NCI-H446 treated with DMSO at 0.1 percent for 48 hours (cell line): ENCODE data around the gene LYPLA2.
A peak's percentile ranks its signal among the peaks of the same experiment; 100 is the strongest.
"Not testable (repeated sequence)": the region's sequence is repeated elsewhere in the genome, so short reads cannot be mapped to it uniquely, and the experiment has no call there.

Experiments used
- DNase-seq: peaks from one replicate; lab custom pipeline; 2025; lab: John Stamatoyannopoulos, UW

The LYPLA2 gene

GRCh38 chr1:23779826-23780371 lies 11.0 kb upstream of the LYPLA2 start:
- DNase-seq = no peak

- DNase-seq = not testable (repeated sequence)
These were observed 7.8 kb upstream of the LYPLA2 start for GRCh38 chr1:23783141-23783540.

- no peak for DNase-seq
These were observed 6.1 kb upstream of the LYPLA2 start for GRCh38 chr1:23784846-23785245.

- DNase-seq = no peak
These were observed 3.2 kb upstream of the LYPLA2 start for GRCh38 chr1:23787701-23788100.

GRCh38 chr1:23788695-23789094 lies 2.2 kb upstream of the LYPLA2 start:
- no peak for DNase-seq

- DNase-seq = no peak
These were observed 637 bp downstream of the LYPLA2 start for GRCh38 chr1:23791516-23792047.

- DNase-seq = no peak
These were observed 1.4 kb downstream of the LYPLA2 start for GRCh38 chr1:23792151-23792945.

- DNase-seq = no peak
These were observed 2.3 kb downstream of the LYPLA2 start for GRCh38 chr1:23793018-23793781.

- no peak for DNase-seq
These were observed 3.2 kb downstream of the LYPLA2 start for GRCh38 chr1:23793861-23794731.

GRCh38 chr1:23794732-23795182 lies 3.8 kb downstream of the LYPLA2 start:
- DNase-seq = not testable (repeated sequence)

- no peak for DNase-seq
These were observed 4.9 kb downstream of the LYPLA2 start for GRCh38 chr1:23795676-23796465.

- DNase-seq = no peak
These were observed 5.7 kb downstream of the LYPLA2 start for GRCh38 chr1:23796466-23797271.

GRCh38 chr1:23797478-23798448 lies 6.8 kb downstream of the LYPLA2 start:
- no peak for DNase-seq

- DNase-seq = no peak
These were observed 7.8 kb downstream of the LYPLA2 start for GRCh38 chr1:23798662-23799142.

- no peak for DNase-seq
These were observed 8.3 kb downstream of the LYPLA2 start for GRCh38 chr1:23799255-23799569.

- DNase-seq = no peak
These were observed 8.8 kb downstream of the LYPLA2 start for GRCh38 chr1:23799570-23800399.

- peak; percentile 91 for DNase-seq
These were observed 9.7 kb downstream of the LYPLA2 start, which contains the start of gene GALE for GRCh38 chr1:23800400-23801337. Gene GALE, minus strand, starts transcription at chr1:23800754. Its CDS starts 1,747 bp downstream, at chr1:23799007.
